Gastrocnemius medialis (tissue), 4 donors: ENCODE data around the gene KLHDC8B.

ENCODE experiments used
- POLR2A ChIP-seq, 2 donors: fragments of 450-650 bp; IDR thresholded peaks; one replicate each; pipeline ENCODE4 v1.6.1; 2017; ENCODE audit warnings: antibody characterized with exemption in 2 of 2, mild to moderate bottlenecking in 2 of 2, moderate library complexity in 2 of 2
- TF ChIP-seq, protein P1 (sequence below), 5 experiments: fragments of 450-650 bp in 3 of 5; fragments of 200-600 bp in 2 of 5; sonication (generic) in 2 of 5; IDR thresholded peaks in 4 of 5; conservative IDR thresholded peaks in 1 of 5; 1 replicate in 4 of 5; 2 replicates in 1 of 5; pipeline ENCODE4 v1.5.1; 2016 to 2019; ENCODE audit warnings: antibody characterized with exemption in 5 of 5, mild to moderate bottlenecking in 3 of 5, moderate library complexity in 3 of 5

DNA sequence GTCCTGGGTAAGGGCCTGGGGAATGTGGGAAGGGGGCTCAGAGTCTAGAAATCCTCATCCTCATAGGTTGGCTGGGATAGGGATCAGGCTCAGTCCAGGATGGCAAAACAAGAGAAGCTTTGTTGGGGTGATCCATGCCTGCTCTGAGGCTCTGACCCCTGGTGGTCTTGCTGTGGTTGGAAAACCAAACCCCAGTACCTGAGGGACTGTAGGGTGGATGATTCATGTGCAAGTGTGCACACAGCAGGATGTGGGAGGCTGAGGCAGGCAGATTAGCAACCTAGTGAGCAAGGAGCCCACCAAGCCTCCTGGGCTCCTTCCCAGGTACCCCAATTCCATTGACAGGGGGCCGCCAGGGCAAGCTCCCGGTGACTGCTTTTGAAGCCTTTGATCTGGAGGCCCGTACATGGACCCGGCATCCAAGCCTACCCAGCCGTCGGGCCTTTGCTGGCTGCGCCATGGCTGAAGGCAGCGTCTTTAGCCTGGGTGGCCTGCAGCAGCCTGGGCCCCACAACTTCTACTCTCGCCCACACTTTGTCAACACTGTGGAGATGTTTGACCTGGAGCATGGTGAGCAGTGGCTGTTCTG is 3.1 kb downstream of the KLHDC8B start:
- TF ChIP-seq, protein P1, sequence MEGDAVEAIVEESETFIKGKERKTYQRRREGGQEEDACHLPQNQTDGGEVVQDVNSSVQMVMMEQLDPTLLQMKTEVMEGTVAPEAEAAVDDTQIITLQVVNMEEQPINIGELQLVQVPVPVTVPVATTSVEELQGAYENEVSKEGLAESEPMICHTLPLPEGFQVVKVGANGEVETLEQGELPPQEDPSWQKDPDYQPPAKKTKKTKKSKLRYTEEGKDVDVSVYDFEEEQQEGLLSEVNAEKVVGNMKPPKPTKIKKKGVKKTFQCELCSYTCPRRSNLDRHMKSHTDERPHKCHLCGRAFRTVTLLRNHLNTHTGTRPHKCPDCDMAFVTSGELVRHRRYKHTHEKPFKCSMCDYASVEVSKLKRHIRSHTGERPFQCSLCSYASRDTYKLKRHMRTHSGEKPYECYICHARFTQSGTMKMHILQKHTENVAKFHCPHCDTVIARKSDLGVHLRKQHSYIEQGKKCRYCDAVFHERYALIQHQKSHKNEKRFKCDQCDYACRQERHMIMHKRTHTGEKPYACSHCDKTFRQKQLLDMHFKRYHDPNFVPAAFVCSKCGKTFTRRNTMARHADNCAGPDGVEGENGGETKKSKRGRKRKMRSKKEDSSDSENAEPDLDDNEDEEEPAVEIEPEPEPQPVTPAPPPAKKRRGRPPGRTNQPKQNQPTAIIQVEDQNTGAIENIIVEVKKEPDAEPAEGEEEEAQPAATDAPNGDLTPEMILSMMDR (IDR thresholded peaks at IDR 0.05 in 4 of 5, conservative IDR thresholded peaks at IDR 0.05 in 1 of 5), result no peak
- no peak for TF ChIP-seq POLR2A (IDR thresholded peaks at IDR 0.05)
